Measurements from ENCODE around the gene XPA. TPM values are rescaled to one million over a fixed set of nuclear protein-coding genes. Genes with fewer than 3 reads are reported as not detected.

Gene XPA
- total RNA-seq, 4 donors from 2014 or later: 8.2 to 21.1 (median 15.0) TPM

DNA sequence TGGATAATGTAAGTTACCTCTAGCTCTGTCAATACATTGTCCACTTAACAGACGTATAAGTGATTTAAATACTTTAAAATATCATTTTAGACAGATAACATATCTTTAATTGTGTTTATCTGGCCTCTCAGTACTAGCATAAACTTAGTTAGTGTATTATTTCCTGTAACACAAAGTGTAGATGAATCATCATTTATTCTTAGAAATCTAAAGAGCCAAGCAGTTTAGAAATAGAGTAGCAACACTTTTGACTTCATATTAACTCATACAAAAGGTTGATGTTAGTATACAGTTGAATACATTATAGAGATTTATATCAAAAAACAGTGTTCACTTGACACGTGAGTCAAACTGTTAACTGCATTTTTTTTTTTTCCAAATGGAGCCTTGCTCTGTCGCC lies 45.5 kb downstream of the XPA start:
- H3K36me3 ChIP-seq: peaks cover 83% of the 10 kb centered on the region
- H3K27ac ChIP-seq: no peak overlapping the region
- no peak for TF ChIP-seq POLR2AphosphoS5 (IDR thresholded peaks at IDR 0.05)
- TF ChIP-seq POLR2A (IDR thresholded peaks at IDR 0.05): no peak
- no peak for TF ChIP-seq EP300 (IDR thresholded peaks at IDR 0.05)
- TF ChIP-seq, protein P1, sequence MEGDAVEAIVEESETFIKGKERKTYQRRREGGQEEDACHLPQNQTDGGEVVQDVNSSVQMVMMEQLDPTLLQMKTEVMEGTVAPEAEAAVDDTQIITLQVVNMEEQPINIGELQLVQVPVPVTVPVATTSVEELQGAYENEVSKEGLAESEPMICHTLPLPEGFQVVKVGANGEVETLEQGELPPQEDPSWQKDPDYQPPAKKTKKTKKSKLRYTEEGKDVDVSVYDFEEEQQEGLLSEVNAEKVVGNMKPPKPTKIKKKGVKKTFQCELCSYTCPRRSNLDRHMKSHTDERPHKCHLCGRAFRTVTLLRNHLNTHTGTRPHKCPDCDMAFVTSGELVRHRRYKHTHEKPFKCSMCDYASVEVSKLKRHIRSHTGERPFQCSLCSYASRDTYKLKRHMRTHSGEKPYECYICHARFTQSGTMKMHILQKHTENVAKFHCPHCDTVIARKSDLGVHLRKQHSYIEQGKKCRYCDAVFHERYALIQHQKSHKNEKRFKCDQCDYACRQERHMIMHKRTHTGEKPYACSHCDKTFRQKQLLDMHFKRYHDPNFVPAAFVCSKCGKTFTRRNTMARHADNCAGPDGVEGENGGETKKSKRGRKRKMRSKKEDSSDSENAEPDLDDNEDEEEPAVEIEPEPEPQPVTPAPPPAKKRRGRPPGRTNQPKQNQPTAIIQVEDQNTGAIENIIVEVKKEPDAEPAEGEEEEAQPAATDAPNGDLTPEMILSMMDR (IDR thresholded peaks at IDR 0.05): no peak
- no peak for DNase-seq (ENCODE audit: low spot score in 2 of 2)
- H3K9me3 ChIP-seq: no peaks in the 10 kb centered on the region
- no peaks in the 10 kb centered on the region for H3K27me3 ChIP-seq
- no peak overlapping the region for H3K4me3 ChIP-seq
- WGBS: 83% methylated on average over 3 of the region's 3 CpGs
- H3K4me1 ChIP-seq: no peaks in the 10 kb centered on the region

DNA sequence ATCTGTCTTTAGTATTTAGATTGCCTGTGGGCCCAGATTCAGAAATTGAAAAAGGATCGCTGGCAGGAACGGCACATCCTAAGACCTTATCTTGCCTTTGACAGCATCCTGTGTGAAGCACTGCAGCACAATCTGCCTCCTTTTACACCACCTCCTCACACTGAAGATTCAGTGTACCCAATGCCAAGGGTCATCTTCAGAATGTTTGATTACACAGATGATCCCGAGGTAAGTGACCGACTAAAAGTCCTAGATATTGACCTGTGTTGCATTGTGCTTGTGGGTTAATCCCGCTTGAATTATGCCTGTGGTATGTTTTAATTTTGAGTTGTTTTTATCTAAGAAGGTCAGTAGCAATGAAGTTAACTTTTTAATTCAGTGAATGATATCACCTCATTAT lies 49.1 kb downstream of the XPA start:
- Histone ChIP-seq H3K4me3 (no peak overlapping the region), H3K36me3 (peaks cover 74% of the 10 kb centered on the region), H3K27ac (no peak overlapping the region), H3K9me3 (no peaks in the 10 kb centered on the region), H3K4me1 (no peaks in the 10 kb centered on the region), H3K27me3 (no peaks in the 10 kb centered on the region)
- WGBS: 93% methylated on average over 5 of the region's 5 CpGs
- DNase-seq (ENCODE audit: low spot score in 2 of 2): no peak
- TF ChIP-seq EP300 (IDR thresholded peaks at IDR 0.05) (no peak), POLR2AphosphoS5 (IDR thresholded peaks at IDR 0.05) (no peak), POLR2A (IDR thresholded peaks at IDR 0.05) (no peak)
- TF ChIP-seq, protein P1 (IDR thresholded peaks at IDR 0.05): no peak

DNA sequence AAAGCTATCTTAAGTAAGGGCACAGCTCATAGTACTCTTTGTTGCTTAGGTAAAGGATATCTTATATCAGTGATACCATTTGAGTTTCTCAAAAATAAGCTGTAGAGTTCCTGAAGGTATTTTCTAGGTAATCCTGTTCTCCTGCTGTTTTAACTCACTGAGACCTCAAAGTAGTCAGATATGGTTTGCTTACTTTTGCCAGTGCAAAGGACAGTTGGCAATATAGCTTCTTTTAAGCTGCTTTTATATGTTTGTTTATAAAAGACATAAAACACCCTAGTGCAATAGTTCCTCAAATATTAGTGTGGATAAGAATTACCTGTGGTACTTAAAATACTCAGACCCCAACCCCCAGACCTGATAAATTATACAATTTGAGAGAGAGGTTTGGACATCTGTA lies 51.4 kb downstream of the XPA start:
- Histone ChIP-seq H3K36me3 (peaks cover 68% of the 10 kb centered on the region), H3K4me3 (no peak overlapping the region), H3K9me3 (no peaks in the 10 kb centered on the region), H3K27me3 (no peaks in the 10 kb centered on the region), H3K27ac (no peak overlapping the region), H3K4me1 (no peaks in the 10 kb centered on the region)
- no peak for DNase-seq (ENCODE audit: low spot score in 2 of 2)
- no peak for TF ChIP-seq EP300 (IDR thresholded peaks at IDR 0.05)
- no peak for TF ChIP-seq POLR2AphosphoS5 (IDR thresholded peaks at IDR 0.05)
- no peak for TF ChIP-seq POLR2A (IDR thresholded peaks at IDR 0.05)
- TF ChIP-seq, protein P1 (IDR thresholded peaks at IDR 0.05): no peak

DNA sequence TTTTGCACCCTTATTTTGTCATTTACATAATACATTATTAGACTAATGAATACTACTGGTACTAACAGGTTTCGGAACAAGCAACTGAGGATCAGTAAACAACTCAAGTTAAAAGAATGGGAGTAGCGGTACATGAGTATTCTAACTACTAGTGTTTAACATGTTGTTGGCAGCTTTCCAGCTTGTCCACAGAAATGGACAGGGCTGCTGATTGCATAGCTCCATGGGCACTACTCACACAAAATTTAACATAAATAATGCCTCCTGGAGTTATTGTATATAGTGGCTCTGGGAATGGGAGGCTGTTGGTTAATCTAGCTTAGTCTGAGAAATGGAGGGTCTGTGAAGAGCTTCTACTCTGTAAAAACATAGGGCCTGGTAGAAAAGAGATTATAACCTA lies 56.8 kb downstream of the XPA start:
- DNase-seq (ENCODE audit: low spot score in 2 of 2): no peak
- Histone ChIP-seq H3K27me3 (no peaks in the 10 kb centered on the region), H3K27ac (no peak overlapping the region), H3K9me3 (no peaks in the 10 kb centered on the region), H3K36me3 (peaks cover 26% of the 10 kb centered on the region), H3K4me3 (no peak overlapping the region), H3K4me1 (peaks cover 28% of the 10 kb centered on the region)
- no peak for TF ChIP-seq POLR2AphosphoS5 (IDR thresholded peaks at IDR 0.05)
- no peak for TF ChIP-seq POLR2A (IDR thresholded peaks at IDR 0.05)
- TF ChIP-seq EP300 (IDR thresholded peaks at IDR 0.05): no peak
- TF ChIP-seq, protein P1 (IDR thresholded peaks at IDR 0.05): no peak
- WGBS: 95% methylated on average over 2 of the region's 2 CpGs

DNA sequence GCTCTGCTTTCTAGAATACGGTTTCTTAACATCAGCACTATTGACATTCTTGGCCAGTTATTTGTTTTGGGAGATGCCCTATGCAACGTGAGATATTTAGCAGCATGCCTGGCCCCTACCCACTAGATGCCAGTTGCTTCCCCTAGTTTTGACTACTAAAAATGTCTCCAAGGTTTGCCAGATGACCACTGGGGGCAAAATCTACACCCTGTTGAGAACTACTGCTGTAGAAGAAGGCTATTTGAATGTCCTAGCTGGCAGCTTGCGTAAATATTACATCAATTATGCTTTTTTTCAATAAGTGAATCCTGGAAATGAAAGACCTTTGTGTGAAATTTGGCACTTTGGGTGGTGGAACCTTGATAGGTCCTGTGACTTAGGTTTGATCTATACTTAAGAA lies 58.5 kb downstream of the XPA start:
- H3K27ac ChIP-seq: no peak overlapping the region
- peaks cover 16% of the 10 kb centered on the region for H3K36me3 ChIP-seq
- H3K27me3 ChIP-seq: no peaks in the 10 kb centered on the region
- no peak overlapping the region for H3K4me3 ChIP-seq
- TF ChIP-seq EP300 (IDR thresholded peaks at IDR 0.05): no peak
- no peak for TF ChIP-seq POLR2AphosphoS5 (IDR thresholded peaks at IDR 0.05)
- no peak for TF ChIP-seq POLR2A (IDR thresholded peaks at IDR 0.05)
- TF ChIP-seq, protein P1 (IDR thresholded peaks at IDR 0.05): no peak
- WGBS: 77% methylated on average over 3 of the region's 3 CpGs
- no peak for DNase-seq (ENCODE audit: low spot score in 2 of 2)
- H3K4me1 ChIP-seq: peaks cover 40% of the 10 kb centered on the region
- no peaks in the 10 kb centered on the region for H3K9me3 ChIP-seq
